Body of pancreas (tissue), 4 donors: ENCODE results near the gene STAMBPL1. TPM values are rescaled to one million over a fixed set of nuclear protein-coding genes. Genes with fewer than 3 reads are reported as not detected.

ENCODE experiments used
- ATAC-seq: fragments of 150-250 bp; one replicate; pipeline ENCODE4 v1.9.1; 2016
- DNase-seq, 4 donors: peaks; one replicate each; pipeline ENCODE4 v3.0.0-alpha.2; 2019
- H3K27ac ChIP-seq, 4 donors: fragments of 200-600 bp; sonication (generic); 1 replicate in 3 of 4; 2 replicates in 1 of 4; pipeline versions ENCODE4 v1.5.1 to v1.6.1; 2016 to 2019; ENCODE audit warnings: mild to moderate bottlenecking in 1 of 4, mixed read lengths in 1 of 4, moderate library complexity in 1 of 4
- H3K27me3 ChIP-seq, 2 donors: fragments of 200-600 bp; sonication (generic); one replicate each; pipeline ENCODE4 v1.6.0; 2016; ENCODE audit warnings: mild to moderate bottlenecking in 1 of 2
- H3K36me3 ChIP-seq, 2 donors: fragments of 200-600 bp; sonication (generic); replicated peaks in 1 of 2; 2 replicates each; pipeline ENCODE4 v1.5.1; 2016; ENCODE audit warnings: low read depth in 2 of 2; ENCODE audit not compliant: insufficient read depth in 1 of 2
- H3K4me1 ChIP-seq: fragments of 200-600 bp; sonication (generic); one replicate; pipeline ENCODE4 v1.6.0; 2016
- H3K4me3 ChIP-seq, 2 donors: fragments of 200-600 bp; sonication (generic); 1 replicate in 1 of 2; 2 replicates in 1 of 2; pipeline ENCODE4 v1.5.1; 2016 to 2019
- H3K9me3 ChIP-seq, 3 donors: fragments of 200-600 bp; sonication (generic); 1 replicate in 2 of 3; 2 replicates in 1 of 3; pipeline ENCODE4 v1.5.1; 2016
- POLR2A ChIP-seq, 3 donors: fragments of 450-650 bp; IDR thresholded peaks; one replicate each; pipeline ENCODE4 v1.6.1; 2016; ENCODE audit warnings: antibody characterized with exemption in 3 of 3, mild to moderate bottlenecking in 2 of 3
- WGBS, 2 donors: methylation state at CpG; one replicate each; pipeline ENCODE4 v1.1.5; 2017; 5-methylcytosine and 5-hydroxymethylcytosine counted together
- intact Hi-C: fragments of 100-400 bp; cut with DNase I; formaldehyde crosslinking; loops from one replicate; pipeline ENCODE4 v1.15.1; 2023
- total RNA-seq, 2 donors: library from RNA; depleted of rRNA; stranded (reverse); fragments of >200 nt; gene quantifications; one replicate each; pipeline ENCODE4 v1.1.0, GENCODE V29; 2016
- TF ChIP-seq, protein P1 (sequence below), 7 experiments: fragments of 450-650 bp in 4 of 7; fragments of 200-600 bp in 3 of 7; sonication (generic) in 3 of 7; IDR thresholded peaks; one replicate each; pipeline ENCODE4 v1.5.1; 2016 to 2019; ENCODE audit warnings: antibody characterized with exemption in 7 of 7

Gene STAMBPL1
- total RNA-seq, 2 donors from 2014 or later: 10.1 to 26.7 TPM

DNA sequence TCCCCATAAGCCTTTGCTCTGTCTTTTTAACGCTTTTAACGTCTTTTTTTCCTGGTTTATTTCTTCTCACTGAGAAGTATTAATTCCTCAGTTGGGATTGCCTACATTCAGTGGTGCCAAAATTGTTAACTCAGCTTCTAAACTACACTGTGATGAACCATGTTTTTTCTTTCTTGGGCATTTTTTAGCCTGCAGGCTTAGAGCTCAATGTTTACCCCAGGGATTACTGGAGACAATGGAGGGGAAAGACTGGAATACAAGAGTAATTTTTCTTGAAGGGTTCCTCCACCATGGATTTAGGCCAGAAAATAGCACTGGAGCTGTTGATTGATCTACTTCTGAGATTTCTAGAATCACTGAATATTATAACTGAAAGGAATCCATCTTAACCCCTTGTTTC is 19.8 kb downstream of the STAMBPL1 start:
- H3K9me3 ChIP-seq: no peaks in the 10 kb centered on the region
- ATAC-seq (no peak), DNase-seq (no peak)
- H3K27ac ChIP-seq: no peak overlapping the region
- WGBS, 2 donors: 89 to 92% methylated on average over 2 of the region's 2 CpGs
- no peak overlapping the region for H3K4me3 ChIP-seq
- H3K4me1 ChIP-seq: no peaks in the 10 kb centered on the region
- TF ChIP-seq, protein P1, sequence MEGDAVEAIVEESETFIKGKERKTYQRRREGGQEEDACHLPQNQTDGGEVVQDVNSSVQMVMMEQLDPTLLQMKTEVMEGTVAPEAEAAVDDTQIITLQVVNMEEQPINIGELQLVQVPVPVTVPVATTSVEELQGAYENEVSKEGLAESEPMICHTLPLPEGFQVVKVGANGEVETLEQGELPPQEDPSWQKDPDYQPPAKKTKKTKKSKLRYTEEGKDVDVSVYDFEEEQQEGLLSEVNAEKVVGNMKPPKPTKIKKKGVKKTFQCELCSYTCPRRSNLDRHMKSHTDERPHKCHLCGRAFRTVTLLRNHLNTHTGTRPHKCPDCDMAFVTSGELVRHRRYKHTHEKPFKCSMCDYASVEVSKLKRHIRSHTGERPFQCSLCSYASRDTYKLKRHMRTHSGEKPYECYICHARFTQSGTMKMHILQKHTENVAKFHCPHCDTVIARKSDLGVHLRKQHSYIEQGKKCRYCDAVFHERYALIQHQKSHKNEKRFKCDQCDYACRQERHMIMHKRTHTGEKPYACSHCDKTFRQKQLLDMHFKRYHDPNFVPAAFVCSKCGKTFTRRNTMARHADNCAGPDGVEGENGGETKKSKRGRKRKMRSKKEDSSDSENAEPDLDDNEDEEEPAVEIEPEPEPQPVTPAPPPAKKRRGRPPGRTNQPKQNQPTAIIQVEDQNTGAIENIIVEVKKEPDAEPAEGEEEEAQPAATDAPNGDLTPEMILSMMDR (IDR thresholded peaks at IDR 0.05): no peak
- TF ChIP-seq POLR2A (IDR thresholded peaks at IDR 0.05): no peak
- H3K27me3 ChIP-seq: no peaks in the 10 kb centered on the region
- no peaks in the 10 kb centered on the region for H3K36me3 ChIP-seq
- intact Hi-C loops: no loop called here

DNA sequence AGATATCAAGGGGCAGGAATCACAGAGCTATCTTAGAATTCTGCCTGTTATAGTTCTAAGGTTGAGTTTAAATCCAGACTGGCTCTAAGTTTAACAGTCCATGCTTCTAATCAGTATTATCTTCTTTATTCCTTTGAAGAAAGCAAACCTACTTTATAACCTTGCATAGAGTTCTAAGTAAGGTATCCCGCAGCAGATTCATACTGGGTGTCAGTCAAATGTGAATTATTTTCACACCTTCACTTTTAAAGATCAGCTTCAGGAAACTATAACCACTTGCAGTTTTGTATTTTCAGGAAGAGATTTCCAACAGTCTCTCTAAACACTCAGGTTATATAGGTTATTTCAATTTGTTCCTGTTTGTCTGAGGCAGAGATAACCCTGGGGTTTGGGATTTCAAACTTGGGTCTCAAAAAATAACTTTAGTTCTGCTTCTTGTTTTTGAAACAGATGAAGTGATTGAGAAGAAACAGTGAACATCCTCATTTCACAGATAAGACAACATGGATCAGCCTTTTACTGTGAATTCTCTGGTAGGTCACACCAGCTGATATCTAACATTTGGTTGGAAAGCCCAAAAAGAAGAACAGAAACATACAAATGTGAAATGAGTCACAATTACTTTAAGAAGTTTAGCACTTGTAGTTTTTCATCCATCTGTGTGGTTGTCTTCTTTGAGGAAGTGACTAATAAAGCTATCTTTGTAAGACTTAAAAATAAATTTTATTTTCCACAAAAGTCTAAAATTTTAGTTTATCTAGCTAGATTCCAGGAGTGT is 21.4 kb downstream of the STAMBPL1 start:
- no peak for DNase-seq
- intact Hi-C loops: no loop called here
- Histone ChIP-seq H3K27ac (no peak overlapping the region), H3K4me1 (no peaks in the 10 kb centered on the region), H3K27me3 (no peaks in the 10 kb centered on the region), H3K4me3 (no peak overlapping the region), H3K36me3 (no peaks in the 10 kb centered on the region), H3K9me3 (no peaks in the 10 kb centered on the region)
- TF ChIP-seq POLR2A (IDR thresholded peaks at IDR 0.05): no peak
- TF ChIP-seq, protein P1 (IDR thresholded peaks at IDR 0.05): no peak
- WGBS, 2 donors: 85 to 100% methylated on average over 1 of the region's 1 CpG
- ATAC-seq: no peak

DNA sequence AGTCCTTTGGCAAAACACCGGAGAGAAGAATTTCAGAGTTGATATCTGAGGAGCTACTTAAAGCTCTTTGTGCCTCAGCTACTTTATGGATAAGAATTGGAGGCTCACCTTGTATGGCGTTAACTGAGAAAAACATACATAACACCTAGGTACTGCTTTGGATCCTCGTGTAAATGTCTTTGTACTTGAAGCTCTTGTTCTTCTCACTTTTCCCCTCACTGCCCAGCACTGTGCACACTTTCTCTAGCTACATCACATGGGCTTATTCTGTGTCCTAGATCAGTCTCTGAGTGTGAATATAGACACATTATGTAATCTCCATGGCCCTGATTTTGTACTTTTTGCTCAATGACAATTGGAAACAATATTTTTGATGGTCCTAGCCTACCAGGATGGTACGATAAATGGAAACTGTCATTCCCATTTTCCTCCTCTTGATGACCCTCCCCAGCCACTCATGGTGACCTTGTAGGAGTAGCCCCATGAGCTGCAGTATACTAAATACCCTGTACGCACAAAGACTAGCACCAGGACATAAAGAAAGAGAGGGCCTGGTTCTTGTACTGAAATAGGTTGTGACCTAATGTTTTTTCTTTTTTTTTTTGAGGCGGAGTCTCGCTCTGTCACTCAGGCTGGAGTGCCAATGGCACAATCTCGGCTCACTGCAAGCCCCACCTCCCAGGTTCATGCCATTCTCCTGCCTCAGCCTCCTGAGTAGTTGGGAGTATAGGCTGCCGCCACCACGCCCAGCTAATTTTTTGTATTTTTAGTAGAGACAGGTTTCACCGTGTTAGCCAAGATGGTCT is 22.1 kb downstream of the STAMBPL1 start:
- 92% methylated on average over 11 of the region's 11 CpGs for WGBS, 2 donors
- intact Hi-C loops: no loop called here
- no peak overlapping the region for H3K27ac ChIP-seq

DNA sequence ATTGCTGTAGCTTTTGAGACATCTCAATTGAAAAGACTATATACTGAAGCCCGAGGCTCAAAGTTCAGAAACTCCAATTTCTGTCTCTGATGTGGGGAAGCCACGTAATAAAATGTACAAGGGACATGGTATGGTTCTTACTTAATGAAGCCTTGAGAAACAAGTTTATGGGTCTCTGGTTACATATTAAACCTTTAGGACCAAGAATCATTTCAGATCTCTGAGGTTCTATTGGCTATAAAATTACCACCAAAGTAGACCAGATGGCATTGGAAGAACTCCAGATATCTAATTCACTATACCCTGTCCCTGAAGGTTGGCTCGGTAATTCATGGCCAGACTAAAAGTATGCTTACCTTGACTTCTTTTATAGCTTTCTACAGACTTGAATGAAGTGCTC is 23.7 kb downstream of the STAMBPL1 start:
- Histone ChIP-seq H3K27me3 (no peaks in the 10 kb centered on the region), H3K27ac (no peak overlapping the region), H3K36me3 (no peaks in the 10 kb centered on the region), H3K4me3 (no peak overlapping the region), H3K4me1 (no peaks in the 10 kb centered on the region), H3K9me3 (no peaks in the 10 kb centered on the region)
- intact Hi-C loops: no loop called here
- 83 to 93% methylated on average over 3 of the region's 3 CpGs for WGBS, 2 donors
- no peak for DNase-seq
- no peak for TF ChIP-seq POLR2A (IDR thresholded peaks at IDR 0.05)
- TF ChIP-seq, protein P1 (IDR thresholded peaks at IDR 0.05): no peak
- ATAC-seq: no peak

More for the DNA sequence above, 22.1 kb downstream of the STAMBPL1 start:
- no peaks in the 10 kb centered on the region for H3K36me3 ChIP-seq
- H3K4me1 ChIP-seq: no peaks in the 10 kb centered on the region
- ATAC-seq (no peak), DNase-seq (no peak)
- TF ChIP-seq, protein P1 (IDR thresholded peaks at IDR 0.05): no peak
- no peak for TF ChIP-seq POLR2A (IDR thresholded peaks at IDR 0.05)
- no peaks in the 10 kb centered on the region for H3K27me3 ChIP-seq
- H3K9me3 ChIP-seq: no peaks in the 10 kb centered on the region
- H3K4me3 ChIP-seq: no peak overlapping the region
